Muscle of back (tissue), 13 donors: ENCODE measurements around the gene DHCR24. TPM values are rescaled to one million over a fixed set of nuclear protein-coding genes. Genes with fewer than 3 reads are reported as not detected.
"Not testable (repeated sequence)": the region's sequence is repeated elsewhere in the genome, so short reads cannot be mapped to it uniquely, and the experiment has no call there.

Experiments used
- DNase-seq, 3 donors: peaks; one replicate each; pipeline versions ENCODE4 v3.0.0 to v3.0.0-alpha.2; 2013
- long read RNA-seq, 9 donors: transcript quantifications; one replicate each; lab custom pipeline, GENCODE V29; 2026
- polyA plus RNA-seq, 10 donors: library from polyadenylated mRNA; unstranded; fragments of 120-200 nt; gene quantifications; one replicate each; pipeline ENCODE4 v1.2.1, GENCODE V29; 2013; ENCODE audit not compliant: insufficient read length in 10 of 10

The DHCR24 gene
- 10 to 100 TPM; 16.4 to 47.8 (median 23.9) TPM for polyA plus RNA-seq
- long read RNA-seq, donor 1: 0 reads
- long read RNA-seq, donor 2, full-length matches to known transcripts: 6 of 6 reads
- long read RNA-seq, donor 2, partial matches to known transcripts: 0 of 6 reads
- long read RNA-seq, donor 2, other reads (novel, unspliced or antisense): 0 of 6 reads
- long read RNA-seq, donor 3: 0 reads
- long read RNA-seq, donor 4, full-length matches to known transcripts: 1 of 1 reads
- long read RNA-seq, donor 4, partial matches to known transcripts: 0 of 1 reads
- long read RNA-seq, donor 4, other reads (novel, unspliced or antisense): 0 of 1 reads
- long read RNA-seq, donor 5, full-length matches to known transcripts: 4 of 4 reads
- long read RNA-seq, donor 5, partial matches to known transcripts: 0 of 4 reads
- long read RNA-seq, donor 5, other reads (novel, unspliced or antisense): 0 of 4 reads
- long read RNA-seq, donor 6, full-length matches to known transcripts: 3 of 3 reads
- long read RNA-seq, donor 6, partial matches to known transcripts: 0 of 3 reads
- long read RNA-seq, donor 6, other reads (novel, unspliced or antisense): 0 of 3 reads
- long read RNA-seq, donor 7, full-length matches to known transcripts: 2 of 2 reads
- long read RNA-seq, donor 7, partial matches to known transcripts: 0 of 2 reads
- long read RNA-seq, donor 7, other reads (novel, unspliced or antisense): 0 of 2 reads
- long read RNA-seq, donor 8, full-length matches to known transcripts: 2 of 2 reads
- long read RNA-seq, donor 8, partial matches to known transcripts: 0 of 2 reads
- long read RNA-seq, donor 8, other reads (novel, unspliced or antisense): 0 of 2 reads
- long read RNA-seq, donor 9, full-length matches to known transcripts: 1 of 1 reads
- long read RNA-seq, donor 9, partial matches to known transcripts: 0 of 1 reads
- long read RNA-seq, donor 9, other reads (novel, unspliced or antisense): 0 of 1 reads

- DNase-seq: peak; percentile 86 to 95 (median 90)
These were observed at the start of gene DHCR24 for GRCh38 chr1:54886724-54887664. Gene DHCR24 (minus strand): TSS chr1:54887195. CDS start chr1:54887119, 76 bp downstream.

- DNase-seq: no peak
These were observed 49.8 kb upstream of the DHCR24 start for GRCh38 chr1:54936791-54937190.

GRCh38 chr1:54934869-54935268 lies 47.9 kb upstream of the DHCR24 start:
- DNase-seq: peak; percentile 25 to 90 (median 50)

- DNase-seq: not testable (repeated sequence)
These were observed 47.1 kb upstream of the DHCR24 start for GRCh38 chr1:54934081-54934480.

GRCh38 chr1:54931275-54931840 lies 44.4 kb upstream of the DHCR24 start:
- peak in 2 of 3 donors; percentile 28 to 57 for DNase-seq

- DNase-seq: no peak
These were observed 42.7 kb upstream of the DHCR24 start for GRCh38 chr1:54929700-54930099.

- no peak for DNase-seq
These were observed 41.3 kb upstream of the DHCR24 start for GRCh38 chr1:54928327-54928726.

- DNase-seq: peak; percentile 58 to 75 (median 75)
These were observed 40.7 kb upstream of the DHCR24 start for GRCh38 chr1:54927472-54928240.

GRCh38 chr1:54926970-54927369 lies 40.0 kb upstream of the DHCR24 start:
- DNase-seq: peak in 2 of 3 donors; percentile 18 to 51

- no peak for DNase-seq
These were observed 36.0 kb upstream of the DHCR24 start for GRCh38 chr1:54922921-54923421.

- DNase-seq: no peak
These were observed 35.2 kb upstream of the DHCR24 start for GRCh38 chr1:54922040-54922761.

- DNase-seq: no peak
These were observed 32.7 kb upstream of the DHCR24 start for GRCh38 chr1:54919367-54920359.

- DNase-seq: not testable (repeated sequence)
These were observed 24.1 kb upstream of the DHCR24 start for GRCh38 chr1:54911076-54911475.

GRCh38 chr1:54906586-54906985 lies 19.6 kb upstream of the DHCR24 start:
- DNase-seq: no peak

- peak in 1 of 3 donors; percentile 70 for DNase-seq
These were observed 17.6 kb upstream of the DHCR24 start for GRCh38 chr1:54904476-54905048.

GRCh38 chr1:54894271-54894670 lies 7.3 kb upstream of the DHCR24 start:
- DNase-seq: no peak

- DNase-seq: no peak
These were observed 5.6 kb upstream of the DHCR24 start for GRCh38 chr1:54892586-54892985.
